ENCODE measurements around the gene DHX58.

DNA sequence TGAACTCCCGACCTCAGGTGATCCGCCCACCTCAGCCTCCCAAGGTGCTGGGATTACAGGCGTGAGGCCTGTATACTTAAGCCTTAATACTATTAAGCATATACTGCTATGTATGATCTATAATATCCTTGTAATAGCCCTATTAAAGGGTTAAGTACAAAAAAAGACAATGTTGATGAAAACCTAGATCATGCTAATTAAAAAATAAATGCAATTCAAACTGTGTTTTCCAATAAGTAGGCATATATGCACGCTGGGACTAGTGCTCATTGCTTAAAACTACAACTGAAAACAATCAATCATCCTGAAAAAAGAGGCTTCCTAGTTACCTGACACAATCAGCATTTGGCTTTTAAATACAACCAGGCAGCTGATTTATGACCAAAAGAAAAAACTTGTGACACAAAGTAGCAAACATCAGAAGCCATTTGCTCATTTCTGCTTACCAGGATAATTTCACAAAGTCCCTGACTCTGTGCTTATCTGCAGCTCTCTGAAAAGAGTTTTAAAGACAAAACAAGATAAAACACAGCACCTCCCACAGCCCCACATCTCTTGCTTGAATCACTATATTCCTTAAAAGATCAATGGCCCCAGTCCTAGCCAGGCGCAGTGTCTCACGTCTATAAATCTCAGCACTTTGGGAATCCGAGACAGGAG is 25.3 kb downstream of the DHX58 start:
- TF ChIP-seq CTCF (conservative IDR thresholded peaks at IDR 0.05 in 1 of 2, IDR thresholded peaks at IDR 0.05 in 1 of 2; ENCODE audit: extremely low read depth in 1 of 2, insufficient read depth in 1 of 2, low read depth in 1 of 2, low read length in 2 of 2) = no peak
- TF ChIP-seq EZH2 (IDR thresholded peaks at IDR 0.05; ENCODE audit: borderline replicate concordance, low read length) = no peak

Measured in mammary epithelial cell (primary cell).